Endothelial cell (in vitro differentiated cells): ENCODE measurements around the gene TRIM65. TPM values are rescaled to one million over a fixed set of nuclear protein-coding genes. Genes with fewer than 3 reads are reported as not detected.

Experiments
- DNase-seq: peaks from one replicate; pipeline ENCODE4 v3.0.0; 2021; ENCODE audit warnings: low spot score
- H3K27ac Mint-ChIP-seq: one replicate; pipeline ENCODE4 v1.8.0; 2021; ENCODE audit warnings: mixed read lengths, inconsistent platforms; ENCODE audit not compliant: unreplicated experiment
- H3K27me3 Mint-ChIP-seq: one replicate; pipeline ENCODE4 v1.8.0; 2021; ENCODE audit warnings: mild to moderate bottlenecking, moderate library complexity, mixed read lengths, inconsistent platforms; ENCODE audit not compliant: unreplicated experiment
- H3K36me3 Mint-ChIP-seq: one replicate; pipeline ENCODE4 v1.8.0; 2021; ENCODE audit warnings: mild to moderate bottlenecking, low read depth, mixed read lengths, inconsistent platforms; ENCODE audit not compliant: unreplicated experiment
- H3K4me1 Mint-ChIP-seq: one replicate; pipeline ENCODE4 v1.8.0; 2021; ENCODE audit warnings: mild to moderate bottlenecking, mixed read lengths, inconsistent platforms; ENCODE audit not compliant: unreplicated experiment
- H3K4me3 Mint-ChIP-seq: one replicate; pipeline ENCODE4 v1.8.0; 2021; ENCODE audit warnings: mild to moderate bottlenecking, mixed read lengths, inconsistent platforms; ENCODE audit not compliant: unreplicated experiment
- H3K9me3 Mint-ChIP-seq: one replicate; pipeline ENCODE4 v1.8.0; 2021; ENCODE audit warnings: mixed read lengths, inconsistent platforms; ENCODE audit not compliant: unreplicated experiment
- total RNA-seq: library from RNA; stranded (reverse); fragmentation: NEBNext Ultra II Directional; extraction: Animal tissue kit (Norgen Biotek cat#: 25700); gene quantifications from one replicate; pipeline ENCODE4 v1.2.1, GENCODE V29; 2021; ENCODE audit not compliant: unreplicated experiment
- TF ChIP-seq, protein P1 (sequence below): fragments of 200-600 bp; sonication (generic); IDR thresholded peaks from one replicate; pipeline ENCODE4 v1.5.0; 2021; ENCODE audit warnings: antibody characterized with exemption; ENCODE audit not compliant: unreplicated experiment

Gene TRIM65
- total RNA-seq, 1 donor from 2014 or later: 14.1 TPM

DNA sequence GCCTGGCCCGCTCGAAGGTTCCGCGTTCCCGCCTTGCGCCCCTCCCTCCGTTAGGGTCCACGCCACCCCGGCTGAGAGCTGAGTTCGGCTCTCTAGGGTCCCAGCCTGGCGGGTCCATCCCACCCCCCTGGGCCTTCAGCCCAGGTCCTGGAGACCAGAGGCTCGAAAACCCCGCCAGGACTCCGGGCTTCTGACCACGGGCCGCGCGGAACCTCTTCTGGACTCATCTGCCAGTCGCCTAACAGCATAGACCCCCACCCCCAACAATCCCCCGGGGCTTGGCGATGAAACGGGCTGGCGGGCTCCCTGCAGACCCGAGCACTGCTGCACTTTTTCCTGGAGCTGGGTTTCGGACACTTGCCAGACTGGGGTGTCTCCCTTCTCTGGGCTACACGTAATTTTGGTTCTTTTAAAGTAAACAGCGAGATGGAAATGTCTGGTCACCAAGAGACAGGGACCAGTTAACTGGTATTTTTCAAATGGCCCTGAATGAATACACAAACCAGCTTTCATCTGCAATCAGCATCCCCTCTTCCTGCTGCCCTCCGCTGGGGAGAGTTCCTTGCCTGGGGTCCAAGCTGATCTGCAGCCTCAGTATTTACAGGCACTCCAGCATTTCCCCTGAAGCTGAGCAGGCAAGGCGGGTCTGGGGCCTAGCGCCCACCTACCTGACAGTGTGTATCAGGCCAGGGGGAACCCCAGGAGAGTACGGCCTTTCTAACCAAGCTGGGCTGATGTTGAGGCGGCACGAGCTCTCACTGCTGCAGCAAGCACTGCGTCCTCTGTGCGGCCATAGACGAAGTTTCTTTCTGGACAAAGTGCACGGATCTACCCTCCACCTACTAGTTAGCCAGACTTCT is 639 bp upstream of the TRIM65 start:
- DNase-seq: no peak
- H3K27me3 Mint-ChIP-seq: peaks cover 17% of the 10 kb centered on the region
- H3K9me3 Mint-ChIP-seq: no peaks in the 10 kb centered on the region
- H3K36me3 Mint-ChIP-seq: peaks cover 12% of the 10 kb centered on the region
- H3K4me1 Mint-ChIP-seq: peaks cover 22% of the 10 kb centered on the region
- H3K4me3 Mint-ChIP-seq: peak overlapping the region; percentile 89
- H3K27ac Mint-ChIP-seq: peak overlapping the region; percentile 52
- TF ChIP-seq, protein P1, sequence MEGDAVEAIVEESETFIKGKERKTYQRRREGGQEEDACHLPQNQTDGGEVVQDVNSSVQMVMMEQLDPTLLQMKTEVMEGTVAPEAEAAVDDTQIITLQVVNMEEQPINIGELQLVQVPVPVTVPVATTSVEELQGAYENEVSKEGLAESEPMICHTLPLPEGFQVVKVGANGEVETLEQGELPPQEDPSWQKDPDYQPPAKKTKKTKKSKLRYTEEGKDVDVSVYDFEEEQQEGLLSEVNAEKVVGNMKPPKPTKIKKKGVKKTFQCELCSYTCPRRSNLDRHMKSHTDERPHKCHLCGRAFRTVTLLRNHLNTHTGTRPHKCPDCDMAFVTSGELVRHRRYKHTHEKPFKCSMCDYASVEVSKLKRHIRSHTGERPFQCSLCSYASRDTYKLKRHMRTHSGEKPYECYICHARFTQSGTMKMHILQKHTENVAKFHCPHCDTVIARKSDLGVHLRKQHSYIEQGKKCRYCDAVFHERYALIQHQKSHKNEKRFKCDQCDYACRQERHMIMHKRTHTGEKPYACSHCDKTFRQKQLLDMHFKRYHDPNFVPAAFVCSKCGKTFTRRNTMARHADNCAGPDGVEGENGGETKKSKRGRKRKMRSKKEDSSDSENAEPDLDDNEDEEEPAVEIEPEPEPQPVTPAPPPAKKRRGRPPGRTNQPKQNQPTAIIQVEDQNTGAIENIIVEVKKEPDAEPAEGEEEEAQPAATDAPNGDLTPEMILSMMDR: no peak

DNA sequence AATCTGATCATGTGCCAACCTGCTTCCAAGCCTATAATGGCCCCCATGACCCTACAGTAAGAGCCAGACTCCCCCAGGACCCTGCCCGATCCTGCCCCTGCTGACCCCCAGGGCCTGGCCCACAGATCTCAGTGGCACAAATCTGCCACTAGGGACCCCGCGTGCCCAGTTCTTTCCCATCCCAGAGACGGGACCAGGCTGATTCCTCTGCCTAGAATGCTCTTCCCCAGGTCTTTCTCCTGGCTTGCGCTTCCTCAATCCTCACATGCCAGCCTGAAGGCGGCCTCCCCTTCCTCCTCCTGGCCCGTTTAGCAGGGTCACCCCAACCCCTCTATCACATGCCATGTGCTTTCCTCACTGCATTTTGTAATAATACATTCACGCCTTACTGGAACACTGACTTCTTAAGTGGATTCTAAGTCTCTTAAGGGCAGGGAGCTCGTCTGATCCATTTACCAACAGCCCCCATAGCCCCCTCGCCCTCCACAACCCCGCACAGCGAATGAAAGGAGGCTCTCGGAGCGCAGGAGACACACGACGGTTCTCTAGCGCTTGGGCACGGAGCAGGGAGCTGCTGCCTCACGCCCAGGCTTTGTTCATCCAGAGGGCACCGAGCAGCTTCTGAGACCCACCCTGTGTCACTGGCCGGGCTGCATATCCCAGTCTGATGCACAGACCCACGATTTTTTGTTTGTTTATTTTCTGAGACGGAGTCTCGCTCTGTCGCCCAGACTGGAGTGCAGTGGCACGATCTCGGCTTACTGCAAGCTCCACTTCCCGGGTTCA is 1.2 kb downstream of the TRIM65 start:
- Mint-ChIP-seq H3K27me3 (peaks cover 17% of the 10 kb centered on the region), H3K9me3 (no peaks in the 10 kb centered on the region), H3K4me3 (peak overlapping the region; percentile 88), H3K27ac (peak overlapping the region; percentile 50), H3K36me3 (peaks cover 12% of the 10 kb centered on the region), H3K4me1 (peaks cover 22% of the 10 kb centered on the region)
- DNase-seq: peak; percentile 42
- TF ChIP-seq, protein P1: peak; percentile 52

DNA sequence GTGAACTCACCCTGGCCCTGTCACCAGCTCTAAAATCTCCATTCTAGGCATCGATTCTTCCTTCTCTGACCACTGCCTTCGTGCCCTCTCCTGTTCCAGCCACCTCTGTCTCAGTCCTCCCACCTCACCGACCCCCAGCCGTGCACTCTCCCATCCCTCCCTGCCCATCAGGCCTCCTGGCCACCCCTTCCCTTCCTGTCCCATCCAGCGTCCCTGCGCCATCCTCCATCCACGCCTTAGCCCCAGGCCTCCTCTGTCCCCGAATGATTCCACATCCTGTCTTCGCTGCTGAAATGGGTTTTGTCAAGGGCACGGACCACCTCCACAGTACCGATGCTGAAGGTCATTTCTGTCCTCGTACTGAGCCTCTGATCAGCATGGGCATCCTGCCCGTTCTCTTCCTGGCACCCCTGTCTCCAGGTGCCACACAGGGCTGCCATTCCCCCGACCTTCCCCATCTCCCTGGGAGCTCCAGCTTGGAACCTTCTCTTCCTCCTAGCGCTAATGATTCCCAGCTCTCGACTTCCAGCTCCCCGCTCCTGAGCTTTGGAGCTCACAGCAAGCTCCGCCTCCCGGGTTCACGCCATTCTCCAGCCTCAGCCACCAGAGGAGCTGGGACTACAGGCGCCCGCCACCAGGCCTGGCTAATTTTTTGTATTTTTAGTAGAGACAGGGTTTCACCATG is 2.6 kb downstream of the TRIM65 start:
- H3K27ac Mint-ChIP-seq: peak overlapping the region; percentile 74
- TF ChIP-seq, protein P1: no peak
- H3K27me3 Mint-ChIP-seq: peaks cover 17% of the 10 kb centered on the region
- no peaks in the 10 kb centered on the region for H3K9me3 Mint-ChIP-seq
- peaks cover 15% of the 10 kb centered on the region for H3K36me3 Mint-ChIP-seq
- peaks cover 22% of the 10 kb centered on the region for H3K4me1 Mint-ChIP-seq
- H3K4me3 Mint-ChIP-seq: peak overlapping the region; percentile 66
- no peak for DNase-seq

DNA sequence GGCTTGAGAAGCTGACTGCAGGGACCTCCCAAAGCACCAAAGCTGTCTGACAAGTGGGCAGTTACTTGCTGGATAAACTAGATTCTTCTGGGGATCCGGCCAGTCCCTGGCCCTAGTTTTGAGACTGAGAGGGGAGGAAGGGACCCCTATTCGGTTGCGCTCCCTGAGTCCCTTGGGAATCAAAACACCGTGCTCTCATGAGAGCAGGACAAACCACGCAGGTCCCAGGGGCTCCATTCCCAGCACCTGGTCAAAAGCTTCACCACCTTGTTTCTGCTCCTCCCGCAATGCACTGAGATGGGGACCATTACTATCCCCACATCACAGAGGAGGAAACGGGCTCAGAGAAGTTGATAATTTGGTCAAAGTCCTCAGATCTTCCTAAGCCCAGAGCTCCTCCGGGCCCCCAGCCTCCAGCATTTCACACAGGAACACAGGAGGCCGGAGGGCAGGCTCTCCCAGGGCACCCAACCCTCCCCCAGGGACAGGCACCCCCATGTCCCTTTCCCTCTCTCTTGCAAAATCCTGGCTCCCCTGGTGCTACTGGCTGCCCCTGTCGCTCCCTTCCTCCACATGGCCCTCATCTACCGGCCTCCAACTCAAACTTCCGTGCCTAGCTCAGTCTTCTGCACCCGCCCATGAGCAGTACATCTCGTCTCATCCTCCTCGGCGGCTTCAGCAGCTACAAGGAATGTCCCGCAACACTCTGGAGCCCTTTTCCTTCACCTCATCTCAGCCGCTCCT is 3.3 kb downstream of the TRIM65 start:
- peaks cover 12% of the 10 kb centered on the region for H3K36me3 Mint-ChIP-seq
- H3K4me1 Mint-ChIP-seq: peaks cover 22% of the 10 kb centered on the region
- peak overlapping the region; percentile 74 for H3K27ac Mint-ChIP-seq
- peaks cover 17% of the 10 kb centered on the region for H3K27me3 Mint-ChIP-seq
- TF ChIP-seq, protein P1: no peak
- peak overlapping the region; percentile 66 for H3K4me3 Mint-ChIP-seq
- H3K9me3 Mint-ChIP-seq: no peaks in the 10 kb centered on the region
- DNase-seq: no peak
